H1 (cell line): ENCODE data around the gene DARS1. TPM values are rescaled to one million over a fixed set of nuclear protein-coding genes. Genes with fewer than 3 reads are reported as not detected.

Experiments used
- CTCF ChIA-PET: fragments of 300-600 bp; sonication (Branson Sonifier 250); formaldehyde crosslinking; loops from one replicate; lab custom pipeline; 2021; ENCODE audit not compliant: partially characterized antibody; lab: Charles Lee
- POLR2A ChIA-PET: fragments of 300-600 bp; sonication (Branson Sonifier 250); formaldehyde crosslinking; loops from one replicate; lab custom pipeline; 2021; ENCODE audit warnings: inconsistent platforms; ENCODE audit not compliant: partially characterized antibody; lab: Charles Lee
- DNase-seq, 2 experiments: peaks; one replicate each; pipeline versions ENCODE4 v3.0.0 to v3.0.0-alpha.2; 2010 to 2022; ENCODE audit warnings: low spot score in 2 of 2, low read depth in 1 of 2, mixed read lengths in 1 of 2
- FAIRE-seq: peaks from 2 replicates; lab custom pipeline; 2011; peaks lifted over from hg19 to GRCh38; lab: Jason Lieb, UNC
- H2AFZ ChIP-seq: 2 replicates; pipeline ENCODE4 v1.8.1; 2012; ENCODE audit warnings: low read length, inconsistent platforms
- H2AK5ac ChIP-seq: 2 replicates; pipeline ENCODE4 v1.6.1; 2013; ENCODE audit warnings: low read depth, low read length
- H2BK120ac ChIP-seq: replicated peaks from 2 replicates; pipeline ENCODE3; 2013; ENCODE audit warnings: low read depth, low read length, inconsistent platforms
- H2BK12ac ChIP-seq: 2 replicates; pipeline ENCODE4 v1.6.1; 2013; ENCODE audit warnings: low read depth, low read length
- H2BK15ac ChIP-seq: 2 replicates; pipeline ENCODE4 v1.6.1; 2013; ENCODE audit warnings: low read length
- H2BK20ac ChIP-seq: 2 replicates; pipeline ENCODE4 v1.6.1; 2013; ENCODE audit warnings: low read length
- H2BK5ac ChIP-seq: 2 replicates; pipeline ENCODE4 v1.6.1; 2013; ENCODE audit warnings: low read depth, low read length
- H3K14ac ChIP-seq: 2 replicates; pipeline ENCODE4 v1.6.1; 2013; ENCODE audit warnings: inconsistent platforms; ENCODE audit not compliant: insufficient read length
- H3K18ac ChIP-seq: 2 replicates; pipeline ENCODE4 v1.6.1; 2013; ENCODE audit warnings: low read length; ENCODE audit errors: extremely low read depth
- H3K23ac ChIP-seq: 2 replicates; pipeline ENCODE4 v1.6.1; 2013; ENCODE audit warnings: inconsistent platforms; ENCODE audit not compliant: insufficient read length
- H3K23me2 ChIP-seq: 2 replicates; pipeline ENCODE4 v1.6.1; 2013; ENCODE audit warnings: low read depth, low read length
- H3K27ac ChIP-seq: 2 replicates; pipeline ENCODE4 v1.6.1; 2011; ENCODE audit warnings: low read depth, low read length, inconsistent platforms
- H3K27me3 ChIP-seq, 4 experiments: replicated peaks in 1 of 4; 1 replicate in 1 of 4; 2 replicates in 3 of 4; pipeline versions ENCODE4 v1.6.1 to v1.8.1; 2011 to 2013; ENCODE audit warnings: low read length in 3 of 4, mild to moderate bottlenecking in 3 of 4, inconsistent platforms in 2 of 4, mixed read lengths in 2 of 4, moderate library complexity in 1 of 4; ENCODE audit not compliant: control insufficient read depth in 3 of 4, insufficient read depth in 3 of 4; ENCODE audit errors: extremely low read depth in 1 of 4
- H3K36me3 ChIP-seq, 4 experiments: 2 replicates each; pipeline versions ENCODE4 v1.6.1 to v1.8.1; 2011 to 2013; ENCODE audit warnings: mild to moderate bottlenecking in 4 of 4, low read length in 3 of 4, moderate library complexity in 2 of 4, control low read depth in 1 of 4, inconsistent platforms in 1 of 4; ENCODE audit not compliant: insufficient read depth in 4 of 4, control insufficient read depth in 2 of 4
- H3K4ac ChIP-seq: replicated peaks from 2 replicates; pipeline ENCODE3; 2013; ENCODE audit warnings: low read length, low read depth, mixed read lengths, inconsistent platforms; ENCODE audit not compliant: insufficient read length
- H3K4me1 ChIP-seq, 4 experiments: replicated peaks in 1 of 4; 1 replicate in 1 of 4; 2 replicates in 3 of 4; pipeline versions ENCODE4 v1.6.1 to v1.8.1; 2011 to 2013; ENCODE audit warnings: low read length in 3 of 4, inconsistent platforms in 2 of 4, mixed read lengths in 1 of 4; ENCODE audit not compliant: insufficient read depth in 4 of 4, control insufficient read depth in 3 of 4
- H3K4me2 ChIP-seq, 2 experiments: 2 replicates each; pipeline versions ENCODE4 v1.6.1 to v1.8.1; 2011 to 2013; ENCODE audit warnings: low read depth in 2 of 2, low read length in 2 of 2, control low read depth in 1 of 2, inconsistent platforms in 1 of 2, mild to moderate bottlenecking in 1 of 2; ENCODE audit not compliant: insufficient read depth in 1 of 2
- H3K4me3 ChIP-seq, 4 experiments: fragments of 200-600, 300-600 bp in 1 of 4; sonication (generic), shearing (Covaris generic), sonication (Bioruptor Twin) in 1 of 4; 2 replicates each; pipeline versions ENCODE4 v1.5.1 to v1.8.1; 2011 to 2016; ENCODE audit warnings: low read length in 4 of 4, low read depth in 3 of 4, control low read depth in 2 of 4, inconsistent platforms in 2 of 4, mild to moderate bottlenecking in 2 of 4, mixed read lengths in 1 of 4, moderate library complexity in 1 of 4; ENCODE audit not compliant: insufficient read depth in 2 of 4; ENCODE audit errors: extremely low read depth in 1 of 4
- H3K56ac ChIP-seq: replicated peaks from 2 replicates; pipeline ENCODE3; 2013; ENCODE audit warnings: low read depth, mild to moderate bottlenecking, mixed read lengths, low read length, inconsistent platforms; ENCODE audit not compliant: insufficient read length
- H3K79me1 ChIP-seq: 2 replicates; pipeline ENCODE4 v1.6.1; 2013; ENCODE audit warnings: low read depth, low read length, control low read depth
- H3K79me2 ChIP-seq, 2 experiments: 2 replicates each; pipeline versions ENCODE4 v1.6.1 to v1.8.1; 2012 to 2013; ENCODE audit warnings: low read length in 2 of 2, mild to moderate bottlenecking in 2 of 2, inconsistent platforms in 1 of 2; ENCODE audit not compliant: insufficient read depth in 2 of 2, control insufficient read depth in 1 of 2
- H3K9ac ChIP-seq, 4 experiments: replicated peaks in 1 of 4; 1 replicate in 1 of 4; 2 replicates in 3 of 4; pipeline versions ENCODE4 v1.6.1 to v1.8.1; 2011 to 2013; ENCODE audit warnings: low read depth in 3 of 4, low read length in 3 of 4, control low read depth in 2 of 4, mild to moderate bottlenecking in 2 of 4, moderate library complexity in 2 of 4, inconsistent platforms in 1 of 4; ENCODE audit errors: extremely low read depth in 1 of 4
- H3K9me3 ChIP-seq, 2 experiments: 2 replicates each; pipeline versions ENCODE4 v1.6.1 to v1.8.1; 2012 to 2013; ENCODE audit warnings: mild to moderate bottlenecking in 2 of 2, moderate library complexity in 2 of 2, control low read depth in 1 of 2, inconsistent platforms in 1 of 2, low read depth in 1 of 2, low read length in 1 of 2, mixed read lengths in 1 of 2; ENCODE audit not compliant: insufficient read depth in 2 of 2
- H4K20me1 ChIP-seq, 2 experiments: replicated peaks in 1 of 2; 2 replicates each; pipeline versions ENCODE3 to v1.8.1; 2011 to 2013; ENCODE audit warnings: inconsistent platforms in 2 of 2, low read length in 2 of 2, mild to moderate bottlenecking in 1 of 2; ENCODE audit not compliant: insufficient read depth in 2 of 2, control insufficient read depth in 1 of 2
- H4K5ac ChIP-seq: 2 replicates; pipeline ENCODE4 v1.6.1; 2013; ENCODE audit warnings: low read length, low read depth, mixed read lengths, inconsistent platforms; ENCODE audit not compliant: insufficient read length
- H4K8ac ChIP-seq: 2 replicates; pipeline ENCODE4 v1.8.0; 2013; ENCODE audit warnings: mild to moderate bottlenecking, moderate library complexity, low read length, inconsistent platforms; ENCODE audit not compliant: insufficient read depth; ENCODE audit errors: extremely low read depth
- H4K91ac ChIP-seq: replicated peaks from 2 replicates; pipeline ENCODE3; 2013; ENCODE audit warnings: low read length, mixed read lengths, inconsistent platforms; ENCODE audit not compliant: insufficient read length
- CBX5 ChIP-seq: fragments of 300-800, 300-1000 bp; sonication (generic); IDR thresholded peaks from 2 replicates; pipeline ENCODE4 v1.7.1; 2016; ENCODE audit warnings: antibody characterized with exemption, low read length, low read depth
- EP300 ChIP-seq, 2 experiments: IDR thresholded peaks; 1 replicate in 1 of 2; 2 replicates in 1 of 2; pipeline ENCODE4 v1.6.1; 2011 to 2012; ENCODE audit warnings: low read depth in 2 of 2, low read length in 2 of 2, mild to moderate bottlenecking in 2 of 2, borderline replicate concordance in 1 of 2, inconsistent platforms in 1 of 2, moderate library complexity in 1 of 2
- EZH2 ChIP-seq: fragments of 200-600 bp; sonication (generic); IDR thresholded peaks from 2 replicates; pipeline ENCODE4 v1.7.1; 2012; ENCODE audit warnings: low read depth, mild to moderate bottlenecking, moderate library complexity, low read length, inconsistent platforms; ENCODE audit not compliant: severe bottlenecking
- GTF2F1 ChIP-seq: IDR thresholded peaks from 2 replicates; pipeline ENCODE4 v1.6.1; 2012; ENCODE audit warnings: low read depth, low read length, improper control_type of control experiment, borderline replicate concordance
- MAFK ChIP-seq: IDR thresholded peaks from 2 replicates; pipeline ENCODE4 v1.6.1; 2012; ENCODE audit warnings: low read depth, mild to moderate bottlenecking, improper control_type of control experiment, low read length
- SIRT6 ChIP-seq: IDR thresholded peaks from one replicate; pipeline ENCODE4 v1.7.1; 2012; ENCODE audit warnings: low read length, inconsistent platforms
- SP4 ChIP-seq: IDR thresholded peaks from 2 replicates; pipeline ENCODE4 v1.6.1; 2012; ENCODE audit warnings: low read length, inconsistent platforms
- SUZ12 ChIP-seq: fragments of 200-600 bp; sonication (generic); IDR thresholded peaks from 2 replicates; pipeline ENCODE4 v1.6.1; 2012; ENCODE audit warnings: mild to moderate bottlenecking, inconsistent platforms, low read length, moderate library complexity, mixed read lengths
- TBP ChIP-seq: IDR thresholded peaks from 2 replicates; pipeline ENCODE4 v1.6.1; 2011; ENCODE audit warnings: low read depth, low read length, improper control_type of control experiment
- YY1 ChIP-seq: IDR thresholded peaks from 2 replicates; pipeline ENCODE4 v1.6.1; 2011; ENCODE audit warnings: low read depth, mild to moderate bottlenecking, low read length
- WGBS, 2 experiments: shearing (Covaris generic) in 1 of 2; methylation state at CpG; one replicate each; pipeline versions ENCODE4 v1.1.6 to v1.1.7; 2013 to 2015; ENCODE audit warnings: low lambda C conversion rate in 2 of 2, mixed read lengths in 2 of 2, inconsistent platforms in 1 of 2, low coverage in 1 of 2, missing lambda C conversion rate in 1 of 2; ENCODE audit not compliant: insufficient replicate concordance in 2 of 2, insufficient coverage in 1 of 2, insufficient read length in 1 of 2; ENCODE audit errors: extremely low coverage in 1 of 2, missing lambda C conversion rate in 1 of 2; 5-methylcytosine and 5-hydroxymethylcytosine counted together
- polyA plus RNA-seq, 7 experiments: library from polyadenylated mRNA; depleted of rRNA in 3 of 7; stranded (reverse) in 5 of 7; unstranded in 2 of 7; fragments of >200 nt in 5 of 7; fragments of 200-250 nt in 2 of 7; gene quantifications; 1 replicate in 5 of 7; 2 replicates in 1 of 7; 4 replicates in 1 of 7; pipeline versions ENCODE4 v1.2.1 to v1.2.3, GENCODE V29; 2011 to 2013; ENCODE audit warnings: missing spikeins in 2 of 7, mixed read lengths in 2 of 7
- total RNA-seq: library from RNA; stranded (reverse); fragmentation: NEBNext Ultra II Directional; extraction: Animal tissue kit (Norgen Biotek cat#: 25700); gene quantifications from 2 replicates; pipeline ENCODE4 v1.2.1, GENCODE V29; 2021

DARS1 gene
- total and polyA plus RNA-seq, 2 of the 8 experiments (the other 6 are each of a cell fraction or from before 2014, with no cell fraction given): 61.7 to 85.9 TPM

- no peak overlapping the region for H2BK15ac ChIP-seq
- H2AFZ ChIP-seq: no peak overlapping the region
- no peaks in the 10 kb centered on the region for H3K23me2 ChIP-seq
- WGBS, 2 experiments: 85% methylated on average over 3 of the region's 3 CpGs; no CpG with 5 or more reads in 1 of the 2 experiments
- no peaks in the 10 kb centered on the region for H3K79me2 ChIP-seq
- no peak overlapping the region for H3K27ac ChIP-seq
- H4K5ac ChIP-seq: no peak overlapping the region
- TF ChIP-seq EP300 (IDR thresholded peaks at IDR 0.05; ENCODE audit: borderline replicate concordance in 1 of 2, low read depth in 2 of 2, low read length in 2 of 2) (no peak), TBP (no peak), YY1 (no peak), SUZ12 (no peak), SIRT6 (no peak), MAFK (no peak), EZH2 (no peak), CBX5 (no peak), SP4 (no peak), GTF2F1 (no peak)
- TF ChIP-seq, all 59 proteins: peak for 0
- H2BK12ac ChIP-seq: no peak overlapping the region
- FAIRE-seq: no peak
- H3K56ac ChIP-seq: no peak overlapping the region
- H3K79me1 ChIP-seq: no peaks in the 10 kb centered on the region
- no peaks in the 10 kb centered on the region for H3K27me3 ChIP-seq
- no peaks in the 10 kb centered on the region for H3K9me3 ChIP-seq
- no peak overlapping the region for H3K4me3 ChIP-seq
- H3K4me1 ChIP-seq: no peaks in the 10 kb centered on the region
- H4K91ac ChIP-seq: no peak overlapping the region
- DNase-seq: no peak
- no peak overlapping the region for H2BK5ac ChIP-seq
- no peak overlapping the region for H3K14ac ChIP-seq
- POLR2A ChIA-PET: no interaction called here
- no peak overlapping the region for H3K23ac ChIP-seq
- no peak overlapping the region for H3K4ac ChIP-seq
- CTCF ChIA-PET: no interaction called here
- no peak overlapping the region for H3K4me2 ChIP-seq
- H3K18ac ChIP-seq: no peak overlapping the region
- no peaks in the 10 kb centered on the region for H4K20me1 ChIP-seq
- H3K36me3 ChIP-seq: no peaks in the 10 kb centered on the region
- no peak overlapping the region for H3K9ac ChIP-seq
- no peak overlapping the region for H2AK5ac ChIP-seq
- H2BK20ac ChIP-seq: no peak overlapping the region
- H4K8ac ChIP-seq: no peak overlapping the region
- H2BK120ac ChIP-seq: no peak overlapping the region
Measured at GRCh38 chr2:136032192-136032591, 46.8 kb upstream of the DARS1 start.
